HG02588 (cell line): Measurements from ENCODE around the gene STX11.
A peak's percentile ranks its signal among the peaks of the same experiment; 100 is the strongest.
"Not testable (repeated sequence)": the region's sequence is repeated elsewhere in the genome, so short reads cannot be mapped to it uniquely, and the experiment has no call there.

Experiments
- ATAC-seq: cut with Tn5 transposase; IDR thresholded peaks from one replicate; pipeline ENCODE4 v1.9.1; 2021; ENCODE audit warnings: mild to moderate bottlenecking, moderate library complexity; ENCODE audit not compliant: unreplicated experiment

The STX11 gene

DNA sequence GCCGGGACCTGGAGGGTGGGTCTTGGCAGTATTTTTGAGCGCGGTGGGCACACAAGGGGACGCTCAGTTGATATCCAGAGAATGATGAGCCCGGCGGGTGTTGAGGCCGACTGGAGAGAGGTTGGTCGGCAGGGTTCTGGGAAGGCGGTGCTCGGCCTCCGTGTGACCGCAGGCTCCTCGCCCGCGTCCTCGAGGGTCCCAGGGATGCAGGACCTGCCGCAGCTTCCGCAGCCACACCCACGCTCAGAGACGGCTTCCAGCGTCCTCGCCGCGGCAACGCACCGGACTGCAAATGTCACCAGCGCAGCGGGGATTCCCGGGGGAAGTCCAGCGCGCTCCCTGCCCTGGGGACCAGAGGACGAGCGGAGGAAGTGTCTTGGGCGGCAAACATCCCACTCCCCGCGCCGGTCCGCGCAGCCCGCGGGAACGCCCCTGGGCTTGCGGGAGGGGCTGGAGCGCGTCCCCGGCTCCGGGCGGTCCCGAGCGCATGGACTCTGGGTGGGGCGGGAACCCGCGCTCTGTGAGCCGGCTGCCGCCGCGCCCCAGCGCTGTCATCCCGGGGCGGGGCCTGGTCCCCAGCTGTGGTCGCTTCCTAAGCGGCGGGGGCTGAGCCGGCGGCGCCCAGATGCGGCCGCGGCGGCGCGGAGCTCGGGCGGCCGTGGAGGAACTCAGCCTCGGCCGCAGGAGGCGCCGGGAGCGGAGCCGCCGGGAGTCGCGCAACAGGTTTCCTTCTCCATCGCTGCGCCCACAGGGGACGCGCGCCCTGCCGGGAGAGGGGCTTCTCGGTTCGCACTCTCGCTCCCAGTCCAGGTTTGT, at the start of gene STX11:
STX11 (plus strand) TSS at position 624 of the 816 bp plus-strand sequence. CDS start 36,111 bp downstream, outside the sequence.
- ATAC-seq: peak; percentile 78

DNA sequence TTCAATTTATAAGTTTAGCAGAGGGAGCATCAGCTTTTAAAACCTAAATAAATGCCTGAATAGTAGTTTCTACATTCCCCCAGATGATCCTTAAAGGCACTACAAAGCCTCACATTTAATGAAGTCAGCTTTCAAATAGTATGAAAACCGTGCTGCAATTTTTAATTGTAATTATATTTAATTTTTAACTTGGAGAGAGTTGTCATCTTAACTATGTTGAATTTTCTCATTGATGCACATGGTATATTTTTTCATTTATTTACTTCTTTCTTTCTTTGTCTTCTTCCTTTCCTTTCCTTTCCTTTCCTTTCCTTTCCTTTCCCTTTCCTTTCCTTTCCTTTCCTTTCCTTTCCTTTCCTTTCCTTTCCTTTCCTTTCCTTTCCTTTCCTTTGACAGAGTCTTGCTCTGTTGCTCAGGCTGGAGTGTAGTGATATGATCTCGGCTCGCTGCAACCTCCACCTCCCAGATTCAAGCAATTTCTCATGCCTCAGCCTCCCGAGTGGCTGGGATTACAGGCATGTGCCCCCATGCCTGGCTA, 47.2 kb upstream of the STX11 start:
- ATAC-seq: no peak

DNA sequence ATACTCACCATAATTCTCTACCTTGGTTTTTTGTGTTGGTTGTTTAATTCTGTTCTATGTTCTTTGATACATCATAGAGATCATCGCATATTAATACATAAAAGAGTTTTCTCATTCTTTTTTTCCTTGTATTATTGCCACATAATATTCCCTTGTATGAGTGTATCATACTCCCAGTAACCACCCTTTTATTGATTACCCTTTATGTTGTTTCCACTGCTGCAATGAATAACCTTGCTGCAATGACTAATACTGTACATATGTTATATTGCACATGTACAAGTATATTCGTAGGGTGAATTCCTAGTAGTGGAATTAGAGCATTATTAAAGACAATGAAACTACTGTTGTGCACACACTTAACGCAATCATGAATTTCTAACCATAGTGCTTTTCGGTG, 45.8 kb upstream of the STX11 start:
- no peak for ATAC-seq

DNA sequence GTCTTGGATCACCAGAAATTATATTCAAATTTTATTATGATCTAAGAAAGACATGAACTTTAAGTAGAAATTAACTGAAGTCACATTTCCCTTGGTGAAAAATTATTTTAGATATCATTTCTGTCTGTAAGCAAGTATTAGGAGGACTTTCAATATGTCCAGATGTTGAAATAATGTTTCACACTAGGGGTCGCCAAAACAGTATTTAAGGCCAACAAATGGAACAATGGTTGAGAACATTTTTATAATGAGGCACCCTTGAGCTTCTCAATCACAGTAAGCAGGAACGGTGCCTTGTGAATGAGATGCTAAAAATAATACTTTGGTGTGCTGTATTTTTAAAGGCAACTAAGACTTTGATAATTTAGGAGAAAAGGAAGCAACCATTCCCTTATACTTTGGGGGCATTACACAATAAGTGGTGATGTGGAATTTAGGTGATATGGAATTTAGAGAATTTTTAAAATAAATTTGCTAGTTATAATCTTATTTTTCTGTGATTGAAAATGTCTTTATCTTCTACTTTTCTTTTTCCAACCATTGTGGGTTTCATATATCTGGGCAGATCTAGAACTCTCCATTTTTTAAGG, 45.3 kb upstream of the STX11 start:
- ATAC-seq: peak; percentile 59

DNA sequence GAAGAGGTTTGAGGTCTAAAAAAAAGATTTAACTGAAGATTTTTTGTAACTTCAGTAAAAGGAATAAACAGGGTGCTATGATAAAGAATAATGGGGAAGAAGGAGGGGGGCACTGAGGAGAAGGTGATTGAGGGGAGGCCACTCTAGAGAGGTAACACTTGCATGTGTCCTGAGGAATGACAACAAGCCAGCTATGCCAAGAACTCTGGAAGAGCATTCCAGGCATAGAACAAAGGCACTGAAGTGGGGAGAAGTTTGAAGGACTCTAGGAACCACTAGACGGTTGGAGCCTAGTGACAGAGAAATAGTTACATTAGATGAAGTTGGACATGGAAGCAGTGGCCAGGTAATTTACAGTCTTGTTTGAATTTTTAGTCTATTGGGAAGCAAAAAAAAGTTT, 44.1 kb upstream of the STX11 start:
- ATAC-seq: no peak

DNA sequence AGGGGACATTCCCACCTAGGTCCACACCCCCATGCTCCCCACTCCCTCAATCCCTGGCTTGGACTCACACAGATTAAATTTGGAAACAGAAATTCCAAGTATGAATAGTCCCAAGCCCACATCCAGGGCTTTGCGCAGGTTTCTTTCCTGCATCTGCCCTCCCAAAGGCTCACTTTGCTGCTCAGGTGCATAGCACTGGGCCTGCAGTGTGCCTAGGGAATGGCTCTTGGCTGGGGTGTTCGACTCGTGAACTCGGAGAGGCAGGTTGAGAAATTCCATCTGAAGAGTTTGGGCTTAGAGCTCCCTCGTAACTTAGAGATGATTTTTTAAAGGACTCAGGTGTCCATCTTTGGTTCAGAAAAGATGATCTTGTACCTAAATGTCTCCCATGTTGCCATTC, 40.1 kb upstream of the STX11 start:
- ATAC-seq: no peak

DNA sequence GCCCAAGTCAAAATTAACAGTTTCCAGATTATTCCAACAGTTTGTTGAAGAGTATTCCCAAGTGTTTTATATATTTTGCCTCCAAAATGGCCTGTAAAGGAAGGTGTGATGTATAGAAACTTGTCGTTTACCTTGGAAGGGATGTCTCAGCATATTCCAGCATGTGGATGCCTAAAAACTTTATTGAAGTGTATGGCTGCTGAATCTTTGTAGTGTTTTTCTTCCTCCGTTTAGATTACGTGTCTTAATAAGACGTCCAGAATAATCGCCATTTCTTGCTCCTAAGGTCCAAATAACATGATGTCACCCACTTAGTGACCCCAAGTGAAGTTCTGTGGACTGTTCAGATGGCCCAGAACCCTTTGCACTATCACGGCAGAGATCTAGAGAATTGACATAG, 37.0 kb upstream of the STX11 start:
- ATAC-seq: no peak

DNA sequence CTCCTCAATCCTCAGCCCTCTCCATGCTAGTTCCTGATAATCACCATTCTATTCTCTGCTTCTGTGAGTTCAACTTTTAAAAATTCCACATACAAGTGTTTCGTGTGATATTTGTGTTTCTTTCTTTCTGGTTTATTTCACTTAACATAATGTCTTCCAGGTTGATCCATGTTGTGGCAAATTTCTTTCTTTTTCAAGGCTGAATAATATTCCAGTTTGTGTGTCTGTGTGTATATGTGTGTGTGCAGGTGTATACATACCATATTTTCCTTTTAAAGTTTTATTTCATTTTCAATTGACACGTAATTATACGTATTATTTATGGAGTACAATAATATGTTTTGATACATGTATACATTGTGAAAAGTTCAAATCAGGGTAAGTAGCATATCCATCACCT, 35.1 kb upstream of the STX11 start:
- no peak for ATAC-seq

DNA sequence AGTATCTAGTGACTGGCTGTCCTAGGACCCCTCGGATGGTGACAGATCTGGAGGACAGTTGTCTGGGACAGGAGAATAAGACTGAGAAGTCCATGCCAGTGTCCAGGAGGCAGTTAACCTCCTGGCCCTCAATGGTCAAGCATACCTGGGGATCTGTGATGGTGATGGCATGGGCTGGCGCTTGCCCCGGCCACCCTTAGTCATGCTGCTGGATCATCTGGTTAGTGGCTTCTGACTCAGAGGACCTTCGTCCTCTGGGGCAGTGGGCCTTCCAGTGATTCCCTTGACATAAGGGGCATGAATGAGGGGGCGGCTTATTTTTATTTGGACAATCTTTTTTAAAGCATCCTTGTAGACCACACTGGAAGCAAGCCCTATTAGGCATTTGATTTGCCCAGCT, 30.9 kb upstream of the STX11 start:
- no peak for ATAC-seq

DNA sequence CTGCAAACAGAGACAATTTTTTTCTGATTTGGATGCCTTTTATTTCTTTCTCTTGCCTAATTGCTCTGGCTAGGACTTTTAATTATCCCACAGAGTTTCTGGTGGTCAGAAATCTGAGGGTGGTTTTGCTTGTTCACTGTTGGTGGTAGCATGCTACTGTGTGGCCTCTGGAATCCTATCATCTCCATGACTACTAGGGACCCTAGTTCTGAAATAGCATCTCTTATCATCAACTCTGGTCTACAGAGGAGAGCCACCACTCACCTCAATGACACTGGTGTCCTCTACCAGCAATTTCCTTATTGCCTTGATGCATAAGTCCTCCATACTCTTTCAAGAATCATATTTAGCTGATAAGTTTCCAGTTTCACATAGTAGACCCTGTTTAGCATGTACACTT, 27.5 kb upstream of the STX11 start:
- ATAC-seq: no peak

DNA sequence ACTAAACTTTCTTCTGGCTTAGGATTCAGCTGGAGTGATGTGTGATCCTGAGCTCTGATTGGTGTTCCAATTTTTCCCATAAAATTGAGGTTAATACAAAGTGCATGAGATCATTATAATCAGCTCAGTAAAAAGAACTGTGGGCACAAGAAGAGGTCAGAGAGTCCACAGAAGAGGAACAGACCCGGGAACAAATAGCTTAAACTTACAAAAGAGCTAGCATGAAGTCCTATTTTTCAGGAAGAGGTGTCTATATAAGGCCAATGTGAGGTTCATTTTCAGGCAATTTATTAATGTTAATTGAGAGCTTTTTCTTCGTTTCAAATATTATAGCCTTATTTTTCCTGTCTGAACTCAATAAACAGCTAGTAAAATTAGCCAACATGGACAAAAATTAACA, 26.9 kb upstream of the STX11 start:
- ATAC-seq: no peak

DNA sequence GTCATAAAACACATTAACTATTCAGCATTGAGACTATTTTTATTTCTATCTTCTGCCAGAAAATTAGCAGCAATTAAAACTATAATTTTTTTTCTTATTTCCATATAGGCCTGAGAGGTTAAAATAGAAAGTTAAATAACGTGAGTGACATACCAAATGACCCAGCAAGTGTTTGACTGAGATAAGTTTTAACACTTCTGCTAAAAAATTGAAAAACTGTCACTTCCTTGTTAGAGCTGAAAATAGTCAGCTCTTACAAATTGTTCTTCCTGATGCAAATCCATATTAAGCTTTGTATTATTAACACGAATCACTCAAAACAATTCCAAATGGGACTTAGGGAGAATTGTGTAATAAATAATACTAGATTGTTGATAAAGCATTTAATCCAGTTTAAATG, 26.5 kb upstream of the STX11 start:
- no peak for ATAC-seq

DNA sequence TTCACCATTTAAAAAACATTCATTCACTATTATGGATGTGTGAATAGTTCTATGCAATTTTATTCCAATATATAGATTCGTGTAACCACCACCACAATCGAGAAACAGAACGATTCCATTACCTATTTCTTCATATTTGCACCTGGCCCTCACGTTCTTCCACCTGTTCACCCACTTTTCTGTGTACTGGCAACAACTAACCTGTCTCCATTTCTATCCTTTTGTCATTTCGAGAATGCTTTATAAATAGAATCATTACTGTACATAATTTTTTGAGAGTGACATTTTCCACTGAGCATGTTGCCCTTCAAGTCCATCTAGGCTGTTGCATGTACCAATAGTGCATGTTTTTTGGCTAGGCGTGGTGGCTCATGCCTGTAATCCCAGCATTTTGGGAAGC, 23.2 kb upstream of the STX11 start:
- ATAC-seq: no peak

DNA sequence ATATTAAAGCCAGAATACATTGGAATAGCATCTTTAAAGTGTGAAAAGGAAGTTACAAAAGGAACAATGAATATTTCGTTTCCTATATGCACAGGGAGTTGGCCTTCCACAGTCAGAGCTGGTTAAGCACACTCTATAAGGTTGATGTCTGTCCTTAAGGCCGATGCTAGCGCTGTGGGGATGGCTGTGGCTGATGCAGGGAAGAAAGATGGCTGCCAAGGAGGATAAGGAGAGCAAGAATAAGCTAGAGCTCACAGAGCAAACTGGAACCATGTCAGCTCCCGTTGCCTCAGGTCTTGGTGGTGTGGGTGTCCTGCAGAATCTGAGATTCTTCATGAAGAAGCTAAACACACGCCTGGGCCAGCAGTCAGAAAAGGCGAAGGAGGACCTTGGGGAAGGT, 20.8 kb upstream of the STX11 start:
- ATAC-seq: no peak

DNA sequence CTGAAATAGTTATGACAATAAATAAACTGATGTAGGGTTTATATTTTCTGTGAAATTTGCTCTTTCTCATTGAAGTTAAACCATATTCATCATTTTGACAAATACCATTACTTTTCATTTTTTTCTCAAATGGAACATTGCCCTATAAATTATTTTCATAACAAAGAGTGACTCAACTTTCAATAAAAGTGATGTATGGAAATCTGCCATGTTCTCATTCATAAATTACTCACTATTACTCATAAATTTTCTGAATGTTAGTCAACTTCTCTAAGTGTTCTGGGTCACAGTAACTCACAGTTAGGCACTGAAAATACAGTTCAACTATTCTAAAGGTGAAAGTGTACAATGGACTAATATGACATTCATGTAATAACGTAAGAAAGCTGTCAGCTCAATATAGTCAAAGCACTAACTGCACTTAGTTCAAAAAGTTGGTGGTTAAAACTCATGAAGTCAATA, 19.0 kb upstream of the STX11 start:
- no peak for ATAC-seq

DNA sequence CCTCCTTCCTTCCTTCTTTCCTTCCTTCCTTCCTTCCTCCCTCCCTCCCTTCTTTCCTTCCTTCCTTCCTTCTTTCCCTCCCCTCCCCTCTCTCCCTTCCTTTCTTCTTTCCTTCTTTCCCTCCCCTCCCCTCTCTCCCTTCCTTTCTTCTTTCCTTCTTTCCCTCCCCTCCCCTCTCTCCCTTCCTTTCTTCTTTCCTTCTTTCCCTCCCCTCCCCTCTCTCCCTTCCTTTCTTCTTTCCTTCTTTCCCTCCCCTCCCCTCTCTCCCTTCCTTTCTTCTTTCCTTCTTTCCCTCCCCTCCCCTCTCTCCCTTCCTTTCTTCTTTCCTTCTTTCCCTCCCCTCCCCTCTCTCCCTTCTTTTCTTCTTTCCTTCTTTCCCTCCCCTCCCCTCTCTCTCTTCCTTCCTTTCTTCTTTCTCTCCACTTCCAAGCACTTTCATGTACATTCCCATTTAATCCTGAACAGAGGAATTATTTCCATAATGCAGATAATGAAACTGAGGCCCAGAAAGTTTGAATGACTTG, 18.1 kb upstream of the STX11 start:
- not testable (repeated sequence) for ATAC-seq

DNA sequence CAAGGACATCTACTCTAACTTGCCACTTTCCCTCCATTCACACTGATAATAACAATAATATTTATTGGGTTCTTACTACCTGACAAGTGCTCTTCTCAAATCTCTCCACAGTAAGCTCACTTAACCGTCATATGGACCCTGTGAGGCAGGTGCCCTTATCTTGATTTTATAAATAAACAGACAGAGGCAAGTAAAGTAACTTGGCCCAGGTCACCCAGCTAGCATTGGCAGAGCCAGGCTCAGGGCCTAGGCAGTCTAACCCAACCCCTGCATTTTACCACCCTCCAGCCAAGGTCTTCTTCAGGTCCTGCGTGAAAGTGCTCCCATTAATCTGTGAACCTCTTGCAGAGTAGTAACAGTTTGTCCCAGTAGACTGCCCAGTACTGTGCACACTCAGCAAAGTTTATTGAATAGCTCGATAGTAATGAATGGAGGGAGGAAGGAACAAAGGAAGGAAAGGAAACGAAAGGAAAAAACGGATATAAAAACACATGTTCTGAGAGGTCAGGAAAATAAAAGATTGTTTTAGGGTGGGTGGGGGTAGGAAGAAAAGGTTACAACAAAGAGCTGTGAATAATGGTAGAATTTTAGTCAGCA, 17.0 kb upstream of the STX11 start:
- ATAC-seq: no peak

DNA sequence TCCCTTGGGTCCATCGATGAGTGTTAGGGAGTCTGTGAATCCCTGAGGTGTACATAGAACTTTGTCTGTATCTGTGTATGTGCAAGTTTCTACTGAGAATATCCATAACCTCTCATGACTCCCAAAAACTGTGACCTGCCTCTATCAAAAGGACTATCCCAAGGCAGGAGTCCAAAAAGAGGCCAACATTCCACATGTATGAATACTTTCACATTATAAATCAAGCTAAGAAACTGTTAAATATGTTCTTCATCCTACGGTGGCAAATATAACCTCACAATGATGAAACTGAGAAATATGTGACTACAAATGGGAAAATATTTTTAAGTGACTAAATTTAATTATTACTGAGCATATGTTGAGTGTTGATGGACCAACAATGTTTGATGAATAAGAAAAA, 16.1 kb upstream of the STX11 start:
- no peak for ATAC-seq

DNA sequence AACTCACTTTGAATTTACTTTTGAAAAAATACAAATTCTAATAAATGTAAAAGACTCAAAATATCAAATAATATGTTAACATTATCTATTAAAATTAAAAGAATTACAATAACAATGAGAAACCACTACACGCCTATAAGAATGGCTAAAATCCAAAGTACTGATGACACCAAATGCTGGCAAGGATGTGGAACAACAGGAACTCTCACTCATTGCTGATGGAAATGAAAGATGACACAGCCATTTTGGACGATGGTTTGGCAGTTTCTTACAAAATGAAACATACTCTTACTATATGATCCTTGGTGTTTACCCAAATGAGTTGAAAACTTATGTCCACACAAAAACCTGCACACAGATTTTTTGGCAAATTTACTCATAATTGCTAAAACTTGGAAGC, 15.6 kb upstream of the STX11 start:
- no peak for ATAC-seq

DNA sequence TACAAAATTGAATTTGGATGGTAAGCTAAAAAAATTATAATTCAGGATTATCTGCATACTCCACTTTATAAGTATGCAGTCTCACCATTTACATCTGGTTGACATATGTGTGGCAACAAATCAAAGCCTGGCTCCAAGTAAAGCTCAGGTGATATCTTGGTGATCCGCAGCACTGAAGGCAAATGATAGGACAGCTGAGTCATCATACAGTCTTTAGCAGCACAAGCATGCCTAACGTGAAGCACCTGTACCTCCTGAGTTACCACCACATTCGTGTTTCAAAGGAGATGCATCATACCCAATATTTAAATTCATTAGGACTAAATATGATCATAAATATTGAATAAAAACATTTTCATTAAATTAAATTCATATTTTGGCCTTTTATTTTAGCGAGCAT, 11.8 kb upstream of the STX11 start:
- no peak for ATAC-seq

DNA sequence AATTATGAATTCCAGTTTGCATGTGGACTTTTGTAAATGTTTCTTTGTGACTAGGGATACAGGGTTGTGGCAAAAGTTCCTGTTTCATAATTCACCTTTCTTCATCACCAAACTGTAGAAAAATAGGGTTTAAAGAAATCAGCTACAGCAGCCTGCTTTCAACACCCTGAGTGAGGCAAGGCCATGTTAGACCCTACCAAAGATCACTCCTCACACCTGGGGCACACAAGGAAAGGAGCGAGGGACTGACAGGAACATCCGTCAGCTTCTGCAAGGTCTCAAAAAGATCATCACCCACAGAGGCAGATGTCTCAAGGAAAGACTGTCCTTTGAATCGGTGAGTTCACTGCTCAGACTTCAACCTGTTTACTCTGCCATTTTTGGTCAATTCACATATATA, 10.5 kb upstream of the STX11 start:
- ATAC-seq: no peak

DNA sequence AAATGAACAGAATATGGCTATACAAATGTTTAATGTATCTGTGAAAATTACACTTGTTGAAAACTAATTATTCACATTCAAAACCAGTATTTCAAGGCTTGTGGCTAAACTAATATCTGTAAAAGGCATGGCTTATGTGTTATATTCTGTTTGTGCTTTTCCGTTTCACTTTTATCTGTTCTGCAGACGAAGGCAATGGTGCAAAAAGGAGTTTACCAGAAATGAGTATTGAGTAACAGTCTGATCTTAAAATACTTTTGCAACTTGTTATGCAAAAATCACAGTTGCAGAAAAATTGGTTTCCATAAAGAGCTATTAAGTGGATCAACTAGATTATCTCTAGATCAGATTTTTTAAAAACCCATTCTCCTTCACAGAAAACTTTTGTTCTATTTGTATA, 9.4 kb upstream of the STX11 start:
- peak; percentile 67 for ATAC-seq
